ENCODE results near the gene ADCY3. TPM values are rescaled to one million over a fixed set of nuclear protein-coding genes. Genes with fewer than 3 reads are reported as not detected.

Gene ADCY3
- total RNA-seq, 1 experiment from 2014 or later: 39.5 TPM

GRCh38 chr2:24875272-24875671 is 44.8 kb downstream of the ADCY3 start:
- no peaks in the 10 kb centered on the region for H3K9me3 Mint-ChIP-seq
- no peak overlapping the region for H2BK120ac ChIP-seq (ENCODE audit: low read depth, low read length, poor library complexity, severe bottlenecking)
- H3K9ac ChIP-seq (ENCODE audit: extremely low read depth, insufficient read length, low read length): no peak overlapping the region
- H3K4me1 ChIP-seq (ENCODE audit: insufficient read depth, low read length): peaks cover 5% of the 10 kb centered on the region; the same call in 1 of the 2 replicates
- no peak overlapping the region for H2AK5ac ChIP-seq (ENCODE audit: insufficient read length, low read length)
- no peak overlapping the region for H2AFZ ChIP-seq (ENCODE audit: low read length)
- no peaks in the 10 kb centered on the region for H3K79me1 ChIP-seq (ENCODE audit: insufficient read depth, low read depth, low read length, poor library complexity, severe bottlenecking)
- no peak overlapping the region for H2BK20ac ChIP-seq (ENCODE audit: low read depth, low read length, poor library complexity, severe bottlenecking)
- H3K18ac ChIP-seq (ENCODE audit: insufficient read length, low read depth, low read length): no peak overlapping the region
- H3K36me3 Mint-ChIP-seq (ENCODE audit: insufficient read depth in 1 of 3, low read depth in 3 of 3): peaks cover 6 to 11% (median 6%) of the 10 kb centered on the region in 3 experiments
- H4K5ac ChIP-seq (ENCODE audit: insufficient read length, low read depth, low read length): no peak overlapping the region
- H4K20me1 ChIP-seq (ENCODE audit: control insufficient read depth, insufficient read depth, insufficient read length): no peaks in the 10 kb centered on the region
- no peak overlapping the region for H3K27ac Mint-ChIP-seq
- H3K4ac ChIP-seq (ENCODE audit: low read depth, low read length): no peak overlapping the region
- H3K4me1 Mint-ChIP-seq: peaks cover 11 to 18% of the 10 kb centered on the region in 2 experiments
- no peak overlapping the region for H4K8ac ChIP-seq (replicated peaks; ENCODE audit: insufficient read length, low read depth, low read length)
- H3K27me3 Mint-ChIP-seq (ENCODE audit: low read depth): no peaks in the 10 kb centered on the region
- H2BK5ac ChIP-seq (ENCODE audit: insufficient read length, low read length): no peak overlapping the region
- no peak overlapping the region for H3K23ac ChIP-seq (ENCODE audit: insufficient read length, low read depth, low read length)
- no peak overlapping the region for H3K4me3 Mint-ChIP-seq
- no peak overlapping the region for H3K14ac ChIP-seq (ENCODE audit: insufficient read depth, low read length)
- no peak overlapping the region for H3K56ac ChIP-seq (ENCODE audit: insufficient read length, low read depth, low read length)
- H2BK12ac ChIP-seq (ENCODE audit: insufficient read length, low read depth, low read length): no peak overlapping the region
- no peaks in the 10 kb centered on the region for H3K23me2 ChIP-seq (ENCODE audit: insufficient read length, low read depth, low read length, poor library complexity, severe bottlenecking)
- no peak overlapping the region for H3T11ph ChIP-seq (ENCODE audit: low read length)
- no peaks in the 10 kb centered on the region for H3K9me3 ChIP-seq (ENCODE audit: control insufficient read depth, low read depth, low read length)
- no CpG with 5 or more reads among the region's 10 CpGs for WGBS (ENCODE audit: extremely low coverage, insufficient read length, low lambda C conversion rate)
- H3K27ac ChIP-seq (ENCODE audit: insufficient read length, low read depth, low read length): no peak overlapping the region
- H3K4me2 ChIP-seq (ENCODE audit: insufficient read depth, insufficient read length, low read length): no peak overlapping the region
- DNase-seq: no peak
- no peaks in the 10 kb centered on the region for H3K27me3 ChIP-seq (ENCODE audit: insufficient read depth, low read length)
- no peak for TF ChIP-seq CTCF (conservative IDR thresholded peaks at IDR 0.05)
- H4K91ac ChIP-seq (ENCODE audit: insufficient read length, low read depth, low read length): no peak overlapping the region
- H3K79me2 ChIP-seq (ENCODE audit: insufficient read depth, low read length): no peaks in the 10 kb centered on the region
- H2BK15ac ChIP-seq (ENCODE audit: low read depth, low read length): no peak overlapping the region

Measured in H9 (cell line).